A673 (cell line): ENCODE results near the gene HS1BP3. TPM values are rescaled to one million over a fixed set of nuclear protein-coding genes. Genes with fewer than 3 reads are reported as not detected.
A peak's percentile ranks its signal among the peaks of the same experiment; 100 is the strongest.

ENCODE experiments used
- Bru-seq: library from RNA; stranded (reverse); fragments of 400-500 nt; gene quantifications from one replicate; lab custom pipeline; 2021; lab: Mats Ljungman, UMichigan
- BruChase-seq, 2 experiments: library from RNA; stranded (reverse); fragments of 400-500 nt; gene quantifications; one replicate each; lab custom pipeline; 2021; lab: Mats Ljungman, UMichigan
- BruUV-seq: library from RNA; stranded (reverse); fragments of 400-500 nt; replicated peaks from 2 replicates; lab custom pipeline; 2021; lab: Mats Ljungman, UMichigan
- CTCF ChIA-PET: fragments of 300-600 bp; sonication (Branson Sonifier 250); formaldehyde crosslinking; loops from one replicate; lab custom pipeline; 2022; ENCODE audit warnings: antibody characterized with exemption; lab: Charles Lee
- POLR2A ChIA-PET: fragments of 300-600 bp; sonication (Branson Sonifier 250); formaldehyde crosslinking; loops from one replicate; lab custom pipeline; 2022; ENCODE audit warnings: antibody characterized with exemption; ENCODE audit not compliant: low non-redundant PET; lab: Charles Lee
- DNase-seq: peaks from one replicate; pipeline ENCODE4 v3.0.0-alpha.2; 2015; ENCODE audit warnings: low spot score
- H3K27ac ChIP-seq: fragments of 200-600 bp; sonication (generic); 2 replicates; pipeline ENCODE4 v1.5.1; 2016; ENCODE audit warnings: mixed run types, low read depth, mild to moderate bottlenecking, mixed read lengths, antibody characterized with exemption, low read length; ENCODE audit not compliant: poor library complexity, severe bottlenecking
- H3K27me3 ChIP-seq: fragments of 200-600 bp; sonication (generic); replicated peaks from 2 replicates; pipeline ENCODE4 v1.6.1; 2017; ENCODE audit warnings: mixed run types, low read depth, mild to moderate bottlenecking, mixed read lengths, antibody characterized with exemption, low read length; ENCODE audit not compliant: insufficient read depth, poor library complexity
- H3K36me3 ChIP-seq: fragments of 200-600 bp; sonication (generic); 2 replicates; pipeline ENCODE4 v1.6.1; 2016; ENCODE audit warnings: mixed run types, mild to moderate bottlenecking, mixed read lengths, antibody characterized with exemption, low read length; ENCODE audit not compliant: insufficient read depth, poor library complexity, severe bottlenecking
- H3K4me1 ChIP-seq: fragments of 200-600 bp; sonication (generic); 2 replicates; pipeline ENCODE4 v1.6.1; 2017; ENCODE audit warnings: mixed run types, mild to moderate bottlenecking, mixed read lengths, antibody characterized with exemption, low read length; ENCODE audit not compliant: insufficient read depth, poor library complexity, severe bottlenecking
- H3K4me3 ChIP-seq: fragments of 200-600 bp; sonication (generic); 2 replicates; pipeline ENCODE4 v1.5.1; 2016; ENCODE audit warnings: low read depth, mixed run types, mild to moderate bottlenecking, mixed read lengths, low read length; ENCODE audit not compliant: poor library complexity, severe bottlenecking
- H3K9me3 ChIP-seq: fragments of 200-600 bp; sonication (generic); 2 replicates; pipeline ENCODE4 v1.6.1; 2016; ENCODE audit warnings: mixed run types, low read depth, mild to moderate bottlenecking, mixed read lengths, antibody characterized with exemption, low read length; ENCODE audit not compliant: poor library complexity, severe bottlenecking
- EZH2 ChIP-seq: fragments of 200-600 bp; sonication (generic); IDR thresholded peaks from 2 replicates; pipeline ENCODE4 v1.6.1; 2017; ENCODE audit warnings: borderline replicate concordance, low read depth, mild to moderate bottlenecking, mixed read lengths, antibody characterized with exemption, low read length; ENCODE audit not compliant: poor library complexity, severe bottlenecking
- intact Hi-C: fragments of 100-400 bp; cut with micrococcal nuclease; formaldehyde crosslinking; loops from one replicate; pipeline ENCODE4 v1.10.0; 2022; ENCODE audit not compliant: unreplicated experiment
- long read RNA-seq: library from polyadenylated mRNA; stranded (forward); transcript quantifications from one replicate; pipeline ENCODE4 v2.0.0, GENCODE V29; 2022
- total RNA-seq: library from RNA; stranded (reverse); gene quantifications from 2 replicates; pipeline ENCODE4 v1.2.3, GENCODE V29; 2021
- TF ChIP-seq, protein P1 (sequence below): fragments of 300-800, 200-600 bp; sonication (generic); conservative IDR thresholded peaks from 2 replicates; pipeline ENCODE4 v1.5.1; 2017; ENCODE audit warnings: low read depth, mild to moderate bottlenecking, antibody characterized with exemption, low read length, moderate library complexity, mixed read lengths

Gene HS1BP3, protein sequence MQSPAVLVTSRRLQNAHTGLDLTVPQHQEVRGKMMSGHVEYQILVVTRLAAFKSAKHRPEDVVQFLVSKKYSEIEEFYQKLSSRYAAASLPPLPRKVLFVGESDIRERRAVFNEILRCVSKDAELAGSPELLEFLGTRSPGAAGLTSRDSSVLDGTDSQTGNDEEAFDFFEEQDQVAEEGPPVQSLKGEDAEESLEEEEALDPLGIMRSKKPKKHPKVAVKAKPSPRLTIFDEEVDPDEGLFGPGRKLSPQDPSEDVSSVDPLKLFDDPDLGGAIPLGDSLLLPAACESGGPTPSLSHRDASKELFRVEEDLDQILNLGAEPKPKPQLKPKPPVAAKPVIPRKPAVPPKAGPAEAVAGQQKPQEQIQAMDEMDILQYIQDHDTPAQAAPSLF
- total RNA-seq = 12.6 and 13.2 TPM in 2 replicates
- Bru-seq, nascent RNA = percentile 46 among the genes with signal in this experiment
- BruChase-seq, experiment 1, labeled RNA remaining after a 2-hour chase = percentile 41 among the genes with signal in this experiment
- BruChase-seq, experiment 2, labeled RNA remaining after a 6-hour chase = percentile 46 among the genes with signal in this experiment
- long read RNA-seq, partial matches to known transcripts = 0 of 5 reads
- long read RNA-seq, other reads (novel, unspliced or antisense) = 3 of 5 reads

DNA sequence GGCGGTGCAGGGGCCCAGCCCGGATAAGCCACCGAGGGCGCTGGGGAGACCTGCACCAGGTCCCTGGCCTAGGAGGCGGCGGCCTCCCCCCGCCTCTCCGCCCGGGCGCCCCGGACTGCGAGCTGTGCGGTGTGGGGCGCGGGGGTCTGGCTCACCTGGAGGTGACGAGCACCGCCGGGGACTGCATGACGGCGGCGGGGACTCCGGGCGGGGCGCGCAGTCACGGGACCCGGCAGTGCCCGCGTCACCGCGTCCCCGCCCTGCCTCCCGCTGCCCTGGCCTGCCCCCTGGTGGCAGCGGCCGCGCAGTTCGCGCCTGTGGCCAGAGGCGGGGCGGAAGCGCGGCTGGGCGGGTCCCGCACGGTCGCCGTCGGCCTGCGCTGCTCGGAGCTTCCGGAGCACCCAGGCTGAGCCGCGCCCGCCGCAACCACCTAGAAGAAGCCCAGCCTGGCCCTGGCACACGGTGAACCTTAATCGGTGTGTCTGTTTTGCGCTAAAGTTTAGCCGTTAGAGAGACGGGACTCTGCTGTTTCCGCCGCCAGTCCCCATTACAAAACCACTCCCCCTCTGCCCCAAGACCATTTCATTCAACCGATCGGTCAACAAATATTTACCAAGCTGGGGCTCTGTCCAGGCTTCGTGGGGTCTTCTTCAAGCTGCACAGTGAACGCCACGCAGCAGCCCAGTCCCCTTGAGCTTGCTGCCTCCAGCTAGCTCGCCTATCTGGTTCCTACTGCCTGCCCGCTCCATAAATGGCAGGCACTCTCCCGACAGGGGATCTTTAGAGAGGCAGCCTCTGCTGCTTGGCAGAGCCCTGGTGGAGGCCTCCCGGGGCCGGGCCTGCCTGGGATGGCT is at the start of gene HS1BP3:
HS1BP3 (minus strand) TSS at position 222 of the 854 bp plus-strand sequence; CDS start at position 187, 35 bp downstream.
- peak within 1 kb of the TSS; percentile 76 for H3K27ac ChIP-seq

GRCh38 chr2:20698916-20699613 is 48.2 kb upstream of the HS1BP3 start:
- DNase-seq = no peak
- Histone ChIP-seq H3K9me3 (no peaks in the 10 kb centered on the region), H3K27me3 (no peaks in the 10 kb centered on the region), H3K36me3 (no peaks in the 10 kb centered on the region), H3K27ac (no peak overlapping the region), H3K4me1 (no peaks in the 10 kb centered on the region), H3K4me3 (no peak overlapping the region)
- BruUV-seq = no TSS peak
- intact Hi-C loops = no loop called here
- ChIA-PET CTCF (no interaction called here), POLR2A (no interaction called here)
- TF ChIP-seq EZH2 = no peak
- TF ChIP-seq, protein P1, sequence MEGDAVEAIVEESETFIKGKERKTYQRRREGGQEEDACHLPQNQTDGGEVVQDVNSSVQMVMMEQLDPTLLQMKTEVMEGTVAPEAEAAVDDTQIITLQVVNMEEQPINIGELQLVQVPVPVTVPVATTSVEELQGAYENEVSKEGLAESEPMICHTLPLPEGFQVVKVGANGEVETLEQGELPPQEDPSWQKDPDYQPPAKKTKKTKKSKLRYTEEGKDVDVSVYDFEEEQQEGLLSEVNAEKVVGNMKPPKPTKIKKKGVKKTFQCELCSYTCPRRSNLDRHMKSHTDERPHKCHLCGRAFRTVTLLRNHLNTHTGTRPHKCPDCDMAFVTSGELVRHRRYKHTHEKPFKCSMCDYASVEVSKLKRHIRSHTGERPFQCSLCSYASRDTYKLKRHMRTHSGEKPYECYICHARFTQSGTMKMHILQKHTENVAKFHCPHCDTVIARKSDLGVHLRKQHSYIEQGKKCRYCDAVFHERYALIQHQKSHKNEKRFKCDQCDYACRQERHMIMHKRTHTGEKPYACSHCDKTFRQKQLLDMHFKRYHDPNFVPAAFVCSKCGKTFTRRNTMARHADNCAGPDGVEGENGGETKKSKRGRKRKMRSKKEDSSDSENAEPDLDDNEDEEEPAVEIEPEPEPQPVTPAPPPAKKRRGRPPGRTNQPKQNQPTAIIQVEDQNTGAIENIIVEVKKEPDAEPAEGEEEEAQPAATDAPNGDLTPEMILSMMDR = no peak

More for the DNA sequence above, at the start of gene HS1BP3:
- TF ChIP-seq, protein P1 = peak; percentile 54
- no peak for TF ChIP-seq EZH2
- Histone ChIP-seq H3K4me3 (peak within 1 kb of the TSS; percentile 91), H3K9me3 (no peaks in the 10 kb centered on the region), H3K36me3 (no peaks in the 10 kb centered on the region), H3K27me3 (peaks cover 8% of the 10 kb centered on the region), H3K4me1 (no peaks in the 10 kb centered on the region)
- POLR2A ChIA-PET = no interaction called here
- no TSS peak for BruUV-seq
- CTCF ChIA-PET = interaction anchor here (0.6 to 1.5 kb wide), 10 partner anchors 9 to 307 kb away, joined by 3 to 8 read pairs (median 4); partner anchors contain the start of gene RHOB
- intact Hi-C loops = no loop called here
- DNase-seq = peak; percentile 87
